BJ (cell line): ENCODE data around the gene ZSWIM7. TPM values are rescaled to one million over a fixed set of nuclear protein-coding genes. Genes with fewer than 3 reads are reported as not detected.
"Not testable (repeated sequence)": the region's sequence is repeated elsewhere in the genome, so short reads cannot be mapped to it uniquely, and the experiment has no call there.

Experiments used
- CTCF ChIA-PET: fragments of 350-600 bp; formaldehyde crosslinking; extraction: SDS; loops from one replicate; lab custom pipeline; 2021; ENCODE audit warnings: antibody characterized with exemption, inconsistent platforms; lab: Yijun Ruan, JAX
- POLR2A ChIA-PET: fragments of 300-600 bp; sonication (Branson Sonifier 250); formaldehyde crosslinking; extraction: SDS; loops from one replicate; lab custom pipeline; 2021; ENCODE audit warnings: antibody characterized with exemption; lab: Charles Lee
- DNase-seq: peaks from one replicate; pipeline ENCODE4 v3.0.0-alpha.2; 2011; ENCODE audit warnings: low read depth
- H3K27me3 ChIP-seq: 2 replicates; pipeline ENCODE4 v1.6.0; 2011; ENCODE audit warnings: low read length; ENCODE audit not compliant: control insufficient read depth, insufficient read depth
- H3K36me3 ChIP-seq: 2 replicates; pipeline ENCODE4 v1.5.1; 2011; ENCODE audit warnings: low read length; ENCODE audit not compliant: control insufficient read depth, insufficient read depth
- H3K4me3 ChIP-seq: 2 replicates; pipeline ENCODE4 v1.5.1; 2011; ENCODE audit warnings: low read depth, mild to moderate bottlenecking, control low read depth, low read length
- CTCF ChIP-seq: IDR thresholded peaks from 2 replicates; pipeline ENCODE4 v1.5.1; 2011; ENCODE audit warnings: low read depth, mild to moderate bottlenecking, control low read depth, inconsistent platforms, low read length, moderate library complexity; ENCODE audit not compliant: insufficient read depth
- polyA plus RNA-seq: library from polyadenylated mRNA; depleted of rRNA; stranded (reverse); fragments of >200 nt; gene quantifications from 2 replicates; pipeline ENCODE4 v1.2.3, GENCODE V29; 2011

The ZSWIM7 gene
- polyA plus RNA-seq, 1 experiment, result 21.6 TPM

GRCh38 chr17:15943971-15944758 is 55.3 kb downstream of the ZSWIM7 start:
- CTCF ChIA-PET, result interaction anchor here (0.7 to 2.8 kb wide), 18 partner anchors 8 to 116 kb away, joined by 3 to 36 read pairs (median 5); partner anchors contain the start of genes TTC19 and ZSWIM7

GRCh38 chr17:15942207-15942833 is 57.2 kb downstream of the ZSWIM7 start:
- H3K36me3 ChIP-seq, result no peaks in the 10 kb centered on the region
- TF ChIP-seq CTCF, result no peak
- CTCF ChIA-PET, result no interaction called here
- H3K27me3 ChIP-seq, result no peaks in the 10 kb centered on the region
- no peak for DNase-seq
- POLR2A ChIA-PET, result no interaction called here
- no peak overlapping the region for H3K4me3 ChIP-seq

More at GRCh38 chr17:15943971-15944758, 55.3 kb downstream of the ZSWIM7 start:
- DNase-seq, result no peak
- Histone ChIP-seq H3K4me3 (peak overlapping the region; percentile 67), H3K27me3 (no peaks in the 10 kb centered on the region), H3K36me3 (no peaks in the 10 kb centered on the region)
- POLR2A ChIA-PET, result no interaction called here
- no peak for TF ChIP-seq CTCF

GRCh38 chr17:15941781-15942180 is 57.7 kb downstream of the ZSWIM7 start:
- ChIA-PET POLR2A (no interaction called here), CTCF (interaction anchor here (1.0 kb wide), 1 partner anchor 10 kb away, joined by 3 read pairs; no protein-coding TSS in a partner anchor)
- no peak for TF ChIP-seq CTCF
- no peak for DNase-seq
- H3K27me3 ChIP-seq, result no peaks in the 10 kb centered on the region
- H3K36me3 ChIP-seq, result no peaks in the 10 kb centered on the region
- no peak overlapping the region for H3K4me3 ChIP-seq

GRCh38 chr17:15936481-15936880 is 63.0 kb downstream of the ZSWIM7 start:
- CTCF ChIA-PET, result interaction anchor here (2.7 kb wide), 1 partner anchor 9 kb away, joined by 13 read pairs; the partner anchor contains the start of gene ADORA2B
- H3K36me3 ChIP-seq, POLR2A ChIA-PET: not testable (repeated sequence)

GRCh38 chr17:15935891-15936290 is 63.6 kb downstream of the ZSWIM7 start:
- H3K36me3 ChIP-seq, result no peaks in the 10 kb centered on the region
- POLR2A ChIA-PET, result no interaction called here
- no peak overlapping the region for H3K4me3 ChIP-seq
- CTCF ChIA-PET, result interaction anchor here (2.7 kb wide), 1 partner anchor 9 kb away, joined by 13 read pairs; the partner anchor contains the start of gene ADORA2B
- TF ChIP-seq CTCF, result no peak
- no peaks in the 10 kb centered on the region for H3K27me3 ChIP-seq
- no peak for DNase-seq

More at GRCh38 chr17:15936481-15936880, 63.0 kb downstream of the ZSWIM7 start:
- not testable (repeated sequence) for H3K27me3 ChIP-seq, DNase-seq, H3K4me3 ChIP-seq
